ENCODE measurements around the gene NCKAP5. TPM values are rescaled to one million over a fixed set of nuclear protein-coding genes. Genes with fewer than 3 reads are reported as not detected.

The NCKAP5 gene
- total RNA-seq, 1 donor from 2014 or later = under 0.01 TPM

GRCh38 chr2:133453032-133453431 is 115.2 kb downstream of the NCKAP5 start:
- DNase-seq = peak; percentile 3

- no peak for DNase-seq
Observed at GRCh38 chr2:133452583-133452982, 115.7 kb downstream of the NCKAP5 start.

- DNase-seq = no peak
Observed at GRCh38 chr2:133452146-133452545, 116.1 kb downstream of the NCKAP5 start.

DNA sequence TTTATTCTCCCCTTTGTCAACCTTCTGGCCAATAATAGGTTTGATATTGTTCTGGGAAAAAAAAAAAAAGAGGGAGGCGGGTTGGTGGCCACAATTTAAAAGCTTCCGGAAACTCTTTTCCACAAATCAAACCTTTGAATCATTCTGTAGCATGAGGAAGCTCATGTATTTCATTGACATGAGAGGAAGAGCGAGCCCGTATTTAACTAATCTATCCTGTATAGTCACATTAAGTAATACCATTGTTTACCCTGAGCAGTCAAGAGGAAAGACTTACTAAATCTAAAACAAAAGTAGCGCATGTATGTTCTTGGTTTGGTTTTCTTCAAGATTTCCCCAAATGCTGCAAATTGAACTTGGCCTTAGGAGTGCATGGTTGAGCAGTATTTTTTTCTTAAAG is 120.1 kb downstream of the NCKAP5 start:
- no peak for DNase-seq

- no peak for DNase-seq
Observed at GRCh38 chr2:133447303-133447702, 121.0 kb downstream of the NCKAP5 start.

DNA sequence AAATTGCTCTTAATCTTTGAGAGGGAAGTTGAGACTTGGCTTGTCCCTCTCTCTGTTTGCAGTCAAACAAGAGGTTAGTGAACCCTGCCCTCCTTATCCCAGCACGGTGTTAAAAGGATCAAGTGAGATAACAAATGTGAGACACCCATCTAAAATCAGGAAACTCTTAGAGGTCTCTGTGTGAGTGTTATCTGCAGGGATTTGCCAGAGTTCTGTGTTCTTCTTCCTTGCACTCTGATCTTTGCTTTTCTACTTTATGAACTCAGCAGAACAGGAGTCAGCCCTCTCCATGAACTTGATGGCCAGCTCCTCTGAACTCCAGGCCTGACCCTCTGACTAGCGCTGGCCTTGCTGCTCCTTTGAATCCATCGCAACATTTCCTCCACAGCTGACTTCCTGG is 123.8 kb downstream of the NCKAP5 start:
- DNase-seq = no peak

DNA sequence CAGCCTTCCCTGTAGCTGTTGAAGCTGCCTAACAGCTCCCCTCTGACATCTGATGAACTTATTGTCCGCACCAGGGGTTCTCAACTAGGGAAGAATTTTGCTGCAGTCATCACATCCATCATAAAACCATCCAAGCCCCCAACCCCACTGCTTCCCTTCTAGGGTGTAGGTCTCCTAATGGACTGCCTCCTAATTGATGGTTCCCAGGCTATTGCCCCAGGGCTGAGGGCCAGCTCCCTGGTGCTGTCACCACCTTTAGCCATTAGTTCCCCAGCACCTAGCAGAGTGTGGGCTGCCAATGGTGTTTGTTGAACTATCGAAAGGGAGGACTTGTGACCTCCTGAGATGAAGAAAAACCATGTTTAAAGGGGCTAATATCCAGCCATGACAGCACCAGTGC is 125.9 kb downstream of the NCKAP5 start:
- no peak for DNase-seq

DNA sequence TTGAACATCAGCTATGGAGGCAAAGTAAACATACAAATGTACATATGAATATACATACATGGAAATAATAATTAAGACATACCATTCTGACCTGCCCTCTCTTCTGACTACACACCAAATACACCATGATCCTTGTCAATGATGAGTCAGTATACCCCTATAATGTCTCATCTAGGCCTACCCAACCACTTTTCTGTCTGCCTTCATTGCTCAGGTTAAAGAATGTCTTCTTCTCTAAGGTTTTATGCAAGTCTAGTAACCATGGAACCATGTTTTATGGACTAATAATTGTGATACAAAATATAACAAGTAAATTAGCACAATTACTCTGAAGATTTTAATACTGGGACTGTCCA is 128.7 kb downstream of the NCKAP5 start:
- no peak for DNase-seq

GRCh38 chr2:133438848-133439564 is 129.3 kb downstream of the NCKAP5 start:
- DNase-seq = no peak

DNA sequence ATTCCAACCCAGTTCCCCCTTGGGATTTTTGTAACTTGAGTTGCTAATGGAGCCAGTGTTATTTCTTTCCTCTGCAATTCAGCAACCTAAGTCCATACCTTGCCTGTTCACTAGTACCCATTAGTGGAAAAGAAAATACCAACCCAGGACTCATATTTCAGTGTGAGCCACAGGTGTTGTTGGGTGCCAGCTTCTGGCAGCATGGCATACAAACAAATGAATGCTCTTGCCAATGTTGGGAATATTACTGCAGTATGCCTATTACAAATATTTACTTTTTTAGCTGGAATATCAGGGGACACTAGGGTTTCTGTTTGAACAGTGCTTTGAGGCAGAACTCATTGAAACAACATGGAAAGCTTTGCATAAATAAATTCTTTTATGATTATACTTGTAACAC is 130.2 kb downstream of the NCKAP5 start:
- no peak for DNase-seq

DNA sequence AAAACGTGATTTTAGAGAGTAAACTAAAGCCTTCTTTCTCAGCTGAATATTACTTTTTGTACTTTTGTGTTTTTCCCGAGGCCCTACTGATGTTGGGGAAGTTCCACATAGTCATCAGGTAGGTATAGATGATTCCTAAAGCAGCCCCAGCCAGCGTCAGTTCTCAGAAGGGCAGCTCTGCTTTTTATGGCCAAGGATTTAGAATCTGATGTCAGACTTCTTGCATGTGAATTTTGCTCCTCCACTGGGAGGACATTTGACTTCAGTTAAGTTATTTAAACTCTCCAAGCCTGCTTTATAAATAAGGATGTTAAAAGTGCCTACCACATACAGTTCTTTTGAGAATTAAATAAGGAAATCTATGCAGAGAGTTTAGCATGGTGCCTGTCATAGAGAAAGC is 130.8 kb downstream of the NCKAP5 start:
- no peak for DNase-seq

GRCh38 chr2:133434959-133435668 is 133.1 kb downstream of the NCKAP5 start:
- peak; percentile 32 for DNase-seq

DNA sequence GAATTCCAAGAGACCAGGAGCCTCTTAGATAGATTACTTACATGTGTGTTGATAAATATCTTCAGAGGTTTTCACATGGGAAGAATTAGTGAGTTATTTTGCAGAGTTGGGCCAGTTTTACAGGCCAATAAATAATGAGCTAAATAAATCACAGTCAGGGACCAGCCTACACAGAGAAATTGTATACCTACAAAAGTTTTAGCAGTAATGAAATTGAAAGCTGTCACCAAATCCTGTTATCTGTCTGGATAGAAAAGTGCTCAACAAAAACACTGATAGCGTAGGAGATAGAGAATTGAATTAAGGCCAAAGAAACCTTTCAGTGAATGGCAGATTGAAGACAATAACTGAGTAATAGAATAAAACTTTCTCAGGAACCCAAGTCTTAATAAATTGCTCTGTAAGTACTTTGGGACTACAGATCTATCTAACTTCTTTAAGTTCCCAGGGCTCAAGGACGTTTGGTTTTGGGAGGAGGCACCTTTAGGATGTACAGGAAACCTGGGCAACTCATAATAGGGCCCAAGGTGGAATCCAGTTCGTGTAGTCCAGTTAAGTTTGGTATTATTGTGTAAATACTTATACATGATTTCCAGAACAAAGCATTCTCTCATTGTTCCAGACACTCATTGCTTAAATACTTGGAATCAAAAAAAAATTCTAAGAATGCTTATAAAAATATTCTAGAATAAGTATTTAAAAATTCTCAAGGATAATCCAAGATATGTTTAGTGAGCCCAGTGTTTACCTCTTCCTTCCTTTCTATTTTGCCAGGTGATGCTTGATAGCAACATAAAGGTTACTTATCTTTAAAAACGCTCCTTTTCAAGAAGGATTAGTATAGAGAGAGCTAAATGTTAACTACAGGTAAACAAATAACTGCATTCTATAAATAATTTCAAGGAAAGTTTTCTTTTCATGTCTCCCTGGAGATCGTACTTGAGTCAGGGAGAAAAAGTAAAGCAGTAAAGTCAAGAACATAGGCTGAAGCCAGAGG is 134.5 kb downstream of the NCKAP5 start:
- DNase-seq = no peak

- DNase-seq = no peak
Observed at GRCh38 chr2:133432778-133433177, 135.5 kb downstream of the NCKAP5 start.

GRCh38 chr2:133431289-133431688 is 137.0 kb downstream of the NCKAP5 start:
- no peak for DNase-seq

GRCh38 chr2:133426791-133427190 is 141.5 kb downstream of the NCKAP5 start:
- DNase-seq = no peak

DNA sequence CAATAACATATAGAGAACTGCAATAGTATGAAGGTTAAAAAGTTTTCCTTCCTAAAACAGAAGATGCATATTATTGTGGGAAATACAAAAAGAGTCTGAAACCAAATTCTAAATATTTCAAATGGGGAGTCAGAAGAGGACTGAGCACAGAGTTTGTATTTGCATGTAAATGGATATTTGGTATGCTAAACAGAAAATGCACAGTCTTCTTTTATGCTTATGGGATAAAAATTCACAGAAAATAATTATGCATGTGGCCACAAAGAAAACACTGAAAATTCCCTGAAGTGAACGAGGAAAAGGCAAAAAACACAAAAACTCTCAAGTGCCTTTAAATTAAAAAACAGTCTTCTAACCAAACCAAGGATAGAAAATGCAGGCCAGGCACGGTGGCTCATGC is 142.7 kb downstream of the NCKAP5 start:
- DNase-seq = no peak

GRCh38 chr2:133424876-133425275 is 143.4 kb downstream of the NCKAP5 start:
- DNase-seq = no peak

- no peak for DNase-seq
Observed at GRCh38 chr2:133422931-133423351, 145.3 kb downstream of the NCKAP5 start.

DNA sequence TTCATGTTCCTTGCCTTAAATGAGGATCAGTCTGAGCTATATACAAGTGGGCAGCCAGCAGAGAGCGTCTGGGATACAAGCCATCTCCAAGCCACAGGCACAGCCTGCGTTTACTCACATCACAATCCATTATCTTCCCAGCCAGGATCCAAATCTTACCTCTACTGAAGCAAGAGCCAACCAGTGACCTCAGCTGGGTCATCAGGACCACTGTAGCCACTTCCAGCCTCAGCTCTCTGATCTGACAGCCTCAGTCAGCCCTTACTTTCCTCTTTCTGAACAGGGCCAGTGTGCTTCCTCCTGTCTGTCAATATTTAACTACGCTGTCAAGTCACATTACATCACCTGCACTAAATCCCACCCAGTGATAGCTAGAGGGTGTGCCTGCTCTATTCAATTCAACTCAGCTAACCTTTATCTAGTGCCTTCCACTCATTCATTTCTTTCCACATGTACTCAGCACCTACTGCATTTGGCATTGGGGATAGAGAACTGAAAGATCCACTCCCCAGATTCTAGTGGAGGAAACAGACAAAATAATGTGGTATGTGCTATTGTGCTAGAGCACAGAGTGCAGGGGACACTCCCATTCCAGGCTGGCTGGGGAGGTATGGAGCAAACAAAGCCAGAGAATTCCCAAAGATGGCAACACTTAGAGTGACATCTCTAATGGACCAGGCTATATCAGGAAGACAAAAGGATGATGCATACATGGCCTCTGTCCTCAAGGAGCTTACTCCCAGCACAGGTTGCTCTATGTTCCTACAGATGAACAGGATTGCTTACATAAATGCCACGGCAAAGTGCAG is 146.5 kb downstream of the NCKAP5 start:
- no peak for DNase-seq

- DNase-seq = no peak
Observed at GRCh38 chr2:133420788-133421187, 147.5 kb downstream of the NCKAP5 start.

- DNase-seq = no peak
Observed at GRCh38 chr2:133418671-133419070, 149.6 kb downstream of the NCKAP5 start.
